Activated naive CD4-positive, alpha-beta T cell (primary cell): ENCODE measurements around the gene PNPLA5.

Source experiments
- DNase-seq, 4 experiments: peaks; one replicate each; lab custom pipeline; 2025; lab: John Stamatoyannopoulos, UW

Gene PNPLA5

DNA sequence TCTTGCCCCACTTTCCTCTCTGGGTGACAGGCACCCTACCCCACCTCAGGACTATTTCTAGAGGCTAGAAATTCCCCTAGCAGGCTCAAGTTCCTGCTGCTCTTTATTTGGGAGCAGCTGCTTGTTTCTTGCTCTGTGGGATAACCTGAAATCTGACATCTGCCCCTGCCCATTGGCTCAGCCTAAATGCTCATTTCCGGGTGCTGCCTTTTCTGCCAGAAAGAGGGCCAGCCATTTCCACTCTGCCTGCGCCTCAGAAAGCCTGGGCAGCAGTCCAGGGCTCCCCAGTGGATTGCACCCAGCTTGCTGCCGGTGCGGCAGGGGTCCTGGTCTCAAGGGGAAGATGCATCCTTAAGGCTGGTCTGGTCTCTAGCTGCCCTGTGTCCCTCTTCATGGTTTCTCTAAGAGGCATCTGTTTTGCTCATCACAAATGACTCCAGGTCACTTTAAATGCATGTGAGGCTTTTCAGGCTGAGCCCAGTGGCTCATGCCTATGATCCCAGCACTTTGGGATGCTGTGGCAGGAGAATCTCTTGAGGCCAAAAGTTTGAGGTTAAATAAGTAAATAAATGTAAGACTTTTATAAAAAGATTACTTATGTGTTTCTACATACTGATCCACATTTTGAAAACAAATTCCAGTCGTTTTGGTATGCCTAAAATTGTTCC is 10.3 kb upstream of the PNPLA5 start:
- no peak for DNase-seq

DNA sequence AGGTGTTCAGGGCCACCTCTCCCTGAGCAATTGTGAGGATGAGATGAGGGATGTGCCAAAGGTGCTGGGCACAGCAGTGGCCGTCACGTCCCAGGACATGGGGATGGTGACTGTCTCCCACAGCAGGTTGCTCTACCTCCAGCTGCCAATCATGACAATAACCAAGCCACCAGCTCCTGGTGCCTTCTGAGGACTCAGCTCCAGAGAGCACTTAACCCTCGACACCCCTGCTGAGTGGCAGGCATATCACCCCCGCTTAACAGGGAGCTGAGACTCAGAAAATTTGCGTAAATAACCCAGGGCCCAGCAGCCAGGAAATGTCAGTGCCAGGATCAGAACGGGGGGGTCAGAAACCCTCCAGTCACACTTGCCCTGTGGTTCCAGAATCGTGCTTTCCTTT is 8.4 kb upstream of the PNPLA5 start:
- no peak for DNase-seq

DNA sequence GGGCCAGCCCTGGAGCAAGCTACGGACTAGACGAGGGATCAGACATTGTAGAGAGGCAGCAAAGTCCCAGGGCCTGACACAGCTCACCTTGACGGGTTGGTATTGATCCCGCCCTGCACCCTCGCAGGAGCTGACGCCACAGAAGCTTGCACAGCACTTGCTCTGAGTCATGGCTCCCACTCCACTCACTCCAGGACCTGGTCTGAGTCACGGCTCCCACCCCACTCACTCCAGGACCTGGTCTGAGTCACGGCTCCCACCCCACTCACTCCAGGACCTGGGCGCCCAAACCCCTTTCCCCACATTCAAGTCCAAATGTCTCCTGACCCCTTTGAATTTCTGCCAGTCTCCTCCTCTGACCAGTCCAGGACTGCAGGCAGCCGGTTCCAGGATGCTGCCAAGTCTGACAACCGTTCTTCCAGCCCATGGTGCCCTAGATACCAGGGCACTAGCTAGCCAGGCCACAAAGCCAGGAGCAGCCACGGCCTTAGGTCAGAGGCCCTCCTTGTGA is 6.0 kb upstream of the PNPLA5 start:
- DNase-seq = no peak

DNA sequence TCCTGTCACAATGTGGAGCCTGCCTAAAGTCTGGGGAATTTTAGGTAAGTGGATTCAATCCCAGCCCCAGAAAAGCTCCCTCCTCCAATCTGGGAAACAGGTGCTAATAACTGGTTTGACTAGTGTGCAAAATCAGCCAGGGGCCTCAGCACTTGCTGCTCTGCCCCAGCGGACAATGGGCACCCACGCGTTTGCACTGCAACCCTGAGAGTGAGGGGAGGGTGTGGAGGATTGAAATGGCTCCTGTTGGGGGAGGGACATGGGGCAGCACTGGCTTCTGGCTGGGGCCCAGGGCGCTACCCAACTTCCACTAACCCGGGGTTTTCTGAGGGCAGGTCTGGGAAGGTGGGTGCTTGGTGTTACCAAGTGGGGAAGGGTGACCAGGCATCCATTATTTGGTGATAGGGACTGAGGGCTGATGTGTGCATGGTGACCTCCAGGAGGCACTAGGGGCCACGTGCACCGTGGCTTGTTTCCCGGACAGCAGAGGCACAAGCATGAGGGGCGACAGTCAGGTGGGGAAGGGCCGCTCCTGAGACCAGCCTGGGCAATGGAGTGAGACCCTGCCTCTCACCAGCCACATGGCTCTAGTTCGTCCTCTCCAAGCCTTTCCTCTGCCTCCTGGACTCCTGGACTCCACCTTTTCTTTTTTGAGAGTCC is 4.3 kb upstream of the PNPLA5 start:
- DNase-seq = no peak

DNA sequence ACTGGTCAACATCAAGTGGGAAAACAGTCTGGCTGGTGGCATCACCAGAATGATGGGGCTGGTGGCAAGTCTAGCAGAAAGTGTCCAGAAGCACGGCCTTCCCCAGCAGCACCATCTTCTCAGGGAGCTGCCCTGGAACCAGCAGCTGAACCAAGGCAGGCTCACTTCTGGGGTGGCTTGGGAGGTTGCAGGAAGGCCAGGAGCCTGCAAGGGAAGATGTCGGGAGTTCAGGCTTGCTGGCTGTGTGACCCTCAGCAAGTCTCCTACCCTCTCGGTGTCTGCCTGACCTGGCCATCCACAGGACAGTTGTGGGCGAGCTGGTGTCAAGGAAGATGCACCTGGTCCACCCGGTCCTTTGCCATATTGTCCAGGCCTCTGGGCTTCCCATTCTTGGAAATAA is 2.3 kb upstream of the PNPLA5 start:
- no peak for DNase-seq

DNA sequence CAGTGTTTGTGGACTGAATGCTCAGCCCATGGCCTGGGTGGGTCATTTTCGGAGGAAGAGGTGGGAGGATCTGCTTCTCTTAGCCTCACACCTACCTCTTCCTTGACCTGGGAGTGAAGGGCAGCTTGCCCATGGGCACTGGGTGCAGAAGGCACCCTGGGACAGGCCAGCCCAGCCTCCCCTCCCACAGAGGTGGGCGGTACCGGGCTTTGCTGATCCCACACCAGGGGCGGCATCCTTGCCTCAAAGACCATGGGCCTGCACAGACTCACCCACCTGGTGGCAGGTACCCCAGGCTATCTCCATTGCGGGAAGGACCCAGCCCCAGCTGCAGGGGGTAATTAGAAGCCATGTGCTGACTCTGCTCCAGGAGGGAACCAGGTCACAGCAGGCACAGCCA is 1.5 kb upstream of the PNPLA5 start:
- no peak for DNase-seq

DNA sequence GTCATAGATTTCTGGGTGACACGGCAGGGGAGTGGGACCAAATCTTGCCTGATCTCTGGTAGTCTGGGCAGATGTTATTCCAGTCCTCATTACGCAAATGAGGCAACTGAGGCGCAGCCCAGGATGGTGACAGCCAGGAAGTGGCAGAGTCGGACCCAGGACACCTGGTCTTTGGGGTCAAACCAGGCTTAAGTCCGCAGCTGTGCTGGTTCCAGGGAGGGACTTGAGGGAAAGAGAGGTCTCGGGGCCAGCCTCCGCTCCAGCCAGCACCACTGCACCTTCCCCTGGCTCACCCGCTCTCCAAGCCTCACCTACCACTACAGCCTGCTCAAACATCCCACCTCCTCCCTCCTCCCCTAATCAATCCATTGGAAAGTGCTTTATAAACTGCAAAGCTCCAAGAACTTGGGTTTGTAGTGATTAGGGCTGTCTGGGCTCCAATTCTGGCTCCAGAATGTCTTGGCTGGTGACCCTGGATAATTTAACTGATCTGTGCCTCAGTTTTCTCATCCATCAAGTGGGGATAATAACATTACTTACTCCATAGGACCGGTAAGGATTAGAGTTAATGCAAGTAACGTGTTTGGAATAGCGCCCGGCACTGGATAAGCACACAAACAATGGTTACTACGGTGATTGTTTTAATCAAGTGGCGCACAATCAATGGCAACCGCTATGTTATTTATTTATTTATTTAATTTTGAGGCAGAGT is 526 bp upstream of the PNPLA5 start:
- DNase-seq = no peak

DNA sequence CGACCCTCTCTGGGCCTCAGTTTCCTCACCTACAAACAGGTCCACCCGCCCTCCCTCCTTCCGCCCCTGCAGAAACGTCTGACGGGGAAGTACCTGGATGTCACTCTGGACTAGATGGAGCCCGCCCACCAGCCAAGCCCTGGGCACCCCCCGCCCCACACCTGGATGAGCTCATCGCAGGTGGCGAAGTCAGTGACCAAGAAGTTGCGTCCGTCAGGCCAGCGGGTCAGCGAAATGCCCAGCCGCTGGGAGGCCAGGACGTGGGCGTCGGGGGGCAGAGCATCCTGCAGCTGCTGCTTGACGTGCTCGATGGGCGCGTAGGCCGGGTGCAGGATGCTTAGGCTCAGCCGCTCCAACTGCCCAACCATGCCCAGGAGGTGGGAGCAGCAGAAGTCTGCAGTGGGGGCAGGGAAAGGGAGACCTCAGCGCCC is 897 bp downstream of the PNPLA5 start:
- DNase-seq = no peak

DNA sequence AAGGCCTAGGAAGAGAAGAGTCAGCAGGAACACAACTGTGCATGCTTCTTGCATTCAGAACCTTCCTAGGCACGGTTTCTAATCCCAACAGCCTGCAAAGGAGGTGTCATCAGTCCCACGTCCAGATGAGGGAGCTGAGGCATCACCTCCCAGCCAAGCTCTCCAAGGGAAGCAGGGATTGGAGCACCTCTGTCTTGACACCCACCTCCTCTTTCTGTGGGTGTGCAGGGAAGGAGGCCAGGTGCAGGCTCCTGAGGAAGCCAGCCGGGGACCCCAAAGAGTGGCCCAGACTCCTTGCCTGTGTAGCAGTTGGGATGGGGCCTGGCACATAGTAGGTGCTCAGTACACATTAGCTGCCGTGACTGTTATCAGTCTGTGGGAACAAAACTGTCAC is 2.0 kb downstream of the PNPLA5 start:
- no peak for DNase-seq

DNA sequence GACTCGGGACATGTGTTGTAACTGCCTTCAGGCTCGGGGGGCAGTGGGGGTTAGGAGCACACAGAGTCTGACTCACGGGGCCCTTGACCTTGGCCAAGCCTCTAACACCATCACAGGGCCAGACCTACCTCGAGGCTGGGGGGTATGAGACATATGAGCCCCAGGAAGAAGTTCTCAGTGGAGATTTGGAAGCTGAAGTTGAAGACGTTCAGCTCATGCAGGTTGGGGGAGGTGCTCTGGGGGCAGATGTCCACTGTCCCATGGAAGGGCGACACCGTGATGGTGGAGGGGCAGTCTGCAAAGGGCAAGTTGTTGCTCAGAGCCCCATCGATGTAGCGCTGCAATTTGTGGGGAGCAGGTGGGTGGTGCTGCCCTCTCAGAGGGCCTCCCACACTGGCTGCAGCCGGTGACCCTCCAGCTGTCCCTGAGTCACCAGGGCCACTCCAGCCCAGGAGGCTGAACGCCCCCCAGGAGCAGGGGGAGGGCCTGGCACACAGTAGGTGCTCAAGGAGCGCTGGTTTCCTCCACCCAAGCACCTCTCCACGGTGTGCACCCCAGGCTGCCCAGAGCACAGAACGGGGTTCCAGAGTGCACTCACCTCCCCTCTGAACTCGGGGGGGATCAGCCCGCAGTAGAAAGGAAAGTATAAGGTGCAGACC is 2.5 kb downstream of the PNPLA5 start:
- no peak for DNase-seq

DNA sequence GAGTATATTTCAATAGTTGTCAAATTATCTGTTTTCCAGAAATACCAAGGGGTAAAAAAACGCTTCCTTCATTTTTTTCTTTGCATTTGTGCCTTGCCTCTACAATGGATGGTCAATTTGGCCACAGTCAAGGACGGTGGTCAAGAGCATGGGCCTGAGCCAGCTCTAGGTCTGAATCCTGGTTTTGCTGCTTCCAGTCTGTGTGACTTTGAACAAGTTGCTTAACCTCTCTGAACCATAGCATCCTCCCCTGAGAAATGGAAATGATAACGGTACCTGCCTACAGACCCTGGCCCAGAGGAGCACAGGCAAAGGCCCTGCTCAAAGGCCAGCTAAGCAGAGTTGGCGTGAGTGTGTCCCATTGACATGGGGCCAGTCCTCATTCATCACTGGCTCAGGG is 3.1 kb downstream of the PNPLA5 start:
- no peak for DNase-seq

DNA sequence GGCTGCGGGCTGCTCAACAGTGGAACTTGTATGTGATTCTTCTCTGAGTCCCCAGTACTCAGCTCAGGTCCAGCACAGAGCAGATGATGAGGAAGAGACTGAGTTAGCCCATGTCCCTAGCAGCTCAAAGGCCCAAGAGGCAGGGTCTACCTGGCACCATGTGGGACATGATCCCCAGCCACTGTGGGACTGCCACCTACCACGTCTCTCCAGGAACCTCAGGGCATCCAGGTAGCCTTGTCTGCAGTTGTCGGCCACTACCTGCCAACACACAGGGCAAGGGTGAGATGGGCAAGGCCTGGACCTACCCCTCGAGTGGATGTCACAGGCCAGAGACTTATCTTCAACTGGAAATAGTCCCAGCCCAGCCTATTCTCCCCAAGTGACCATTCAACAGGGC is 4.4 kb downstream of the PNPLA5 start:
- no peak for DNase-seq

DNA sequence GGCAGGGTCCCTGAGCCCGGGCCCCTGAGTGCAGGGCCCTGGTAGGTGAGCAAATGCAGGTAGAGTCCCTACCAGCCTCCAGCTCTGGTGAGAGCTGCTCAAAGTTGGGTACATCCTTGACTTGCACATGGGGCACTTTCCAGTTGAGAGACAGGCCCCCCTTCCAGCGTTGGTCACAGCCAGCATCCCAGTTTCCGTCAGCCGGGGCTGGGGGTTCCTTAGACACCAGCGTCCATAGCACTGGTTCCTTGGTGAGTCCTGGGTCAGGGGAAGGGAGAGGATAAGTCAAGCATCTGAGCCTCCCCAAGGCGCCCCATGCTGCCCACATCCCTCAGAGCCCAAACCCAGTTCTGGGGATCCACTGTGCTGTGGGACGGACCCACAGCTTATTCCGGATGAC is 5.6 kb downstream of the PNPLA5 start:
- no peak for DNase-seq

DNA sequence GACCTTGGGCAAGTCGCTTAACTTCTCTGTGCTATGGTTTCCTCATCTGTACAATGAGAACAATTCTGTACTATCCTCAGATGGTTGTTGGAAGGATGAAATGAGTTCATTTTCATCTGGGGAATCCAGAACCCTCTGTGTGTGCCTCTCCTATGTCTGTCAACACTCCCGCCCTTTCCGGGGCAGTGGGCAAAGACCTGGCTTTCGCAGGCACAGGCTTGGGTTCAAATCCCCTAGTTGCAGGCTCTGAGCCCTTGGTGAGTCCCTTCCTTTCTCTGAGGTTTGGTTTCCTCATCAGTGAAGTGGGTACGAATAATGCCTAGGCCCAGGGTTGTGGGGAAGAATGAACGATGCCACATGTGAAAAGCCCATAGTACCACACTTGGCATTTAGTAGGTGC is 6.0 kb downstream of the PNPLA5 start:
- no peak for DNase-seq

DNA sequence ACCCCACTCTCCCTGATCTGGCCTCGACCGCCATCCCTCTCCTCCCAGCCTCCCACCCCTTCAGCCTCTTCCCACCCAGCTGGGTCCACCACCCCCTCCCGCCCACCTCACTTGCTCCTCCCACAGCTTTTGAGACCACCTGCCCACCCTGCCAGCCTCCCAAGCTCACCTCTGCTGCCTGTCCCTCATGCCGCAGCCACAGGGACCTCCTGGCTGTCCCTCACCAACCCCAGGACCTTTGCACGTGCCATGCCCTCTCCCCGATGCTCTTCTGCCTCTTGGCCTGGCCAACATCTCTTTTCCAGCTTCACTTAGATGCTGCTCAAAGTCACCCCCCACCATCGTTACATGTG is 6.5 kb downstream of the PNPLA5 start:
- DNase-seq = no peak

DNA sequence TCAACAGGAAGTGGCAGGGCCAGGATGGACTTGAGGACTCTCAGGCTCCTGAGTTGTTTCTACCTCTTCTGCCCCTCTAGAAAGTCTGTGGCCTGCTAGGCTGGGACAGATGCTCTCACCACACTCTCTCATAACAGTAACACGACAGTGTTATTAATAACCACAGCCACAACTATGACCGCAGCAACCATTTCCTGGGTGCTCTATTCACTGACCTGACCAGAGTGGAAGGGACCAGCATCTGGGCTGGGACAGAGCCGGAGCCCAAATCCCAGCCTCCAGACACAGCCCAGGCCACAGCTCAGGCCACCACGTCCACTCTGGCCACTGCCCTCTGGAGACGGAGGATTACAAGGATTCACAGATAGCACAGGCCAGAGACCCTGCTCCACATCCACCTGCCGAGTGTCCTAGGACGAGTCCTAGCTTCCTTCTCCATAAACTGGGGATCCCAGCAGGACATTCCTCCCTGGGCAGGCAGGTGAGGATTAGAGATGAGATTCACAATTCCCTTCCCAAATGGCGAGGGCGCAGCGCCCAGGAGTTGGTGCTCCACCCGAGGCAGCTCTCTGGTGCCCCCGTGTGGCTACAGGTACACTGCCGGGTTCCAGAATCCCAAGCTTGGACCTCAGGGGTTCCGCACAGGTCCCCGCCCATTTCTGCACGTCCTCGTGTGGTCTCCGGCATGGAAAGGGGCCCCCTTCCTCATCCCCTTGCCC is 7.1 kb downstream of the PNPLA5 start:
- DNase-seq = peak in 3 of 4 experiments; percentile 4 to 18 (median 17)

DNA sequence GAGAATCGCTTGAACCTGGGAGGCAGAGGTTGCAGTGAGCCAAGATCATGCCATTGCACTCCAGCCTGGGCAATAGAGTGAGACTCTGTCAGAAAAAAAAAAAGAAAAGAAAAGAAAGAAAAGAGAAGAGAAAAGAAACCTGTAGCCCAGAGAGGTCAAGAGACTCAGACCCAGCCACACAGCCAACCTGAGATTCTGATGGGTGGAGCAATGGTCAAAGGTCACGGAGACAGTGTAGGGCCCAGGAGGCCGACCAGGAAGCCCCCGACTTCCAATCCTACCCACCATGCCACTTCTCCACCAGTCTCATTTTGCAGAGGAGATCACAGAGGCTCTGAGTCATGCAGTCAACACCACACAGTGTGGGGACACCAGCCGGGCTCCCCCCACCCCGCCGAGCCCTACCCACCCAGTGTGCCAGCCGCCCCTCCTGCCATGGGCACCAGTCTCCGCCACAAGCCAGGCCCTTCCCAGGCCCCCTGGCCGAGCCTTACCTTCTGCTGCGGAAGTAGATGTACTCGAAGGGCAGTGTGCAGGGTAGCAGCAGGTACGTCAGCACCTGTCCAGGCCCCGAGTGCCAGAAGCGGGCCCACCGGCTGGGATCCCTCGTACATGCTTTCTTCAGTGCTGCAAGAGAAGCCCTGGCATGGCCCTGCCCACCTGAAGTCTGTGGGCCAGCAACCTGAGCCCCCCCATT is 7.9 kb downstream of the PNPLA5 start:
- no peak for DNase-seq

DNA sequence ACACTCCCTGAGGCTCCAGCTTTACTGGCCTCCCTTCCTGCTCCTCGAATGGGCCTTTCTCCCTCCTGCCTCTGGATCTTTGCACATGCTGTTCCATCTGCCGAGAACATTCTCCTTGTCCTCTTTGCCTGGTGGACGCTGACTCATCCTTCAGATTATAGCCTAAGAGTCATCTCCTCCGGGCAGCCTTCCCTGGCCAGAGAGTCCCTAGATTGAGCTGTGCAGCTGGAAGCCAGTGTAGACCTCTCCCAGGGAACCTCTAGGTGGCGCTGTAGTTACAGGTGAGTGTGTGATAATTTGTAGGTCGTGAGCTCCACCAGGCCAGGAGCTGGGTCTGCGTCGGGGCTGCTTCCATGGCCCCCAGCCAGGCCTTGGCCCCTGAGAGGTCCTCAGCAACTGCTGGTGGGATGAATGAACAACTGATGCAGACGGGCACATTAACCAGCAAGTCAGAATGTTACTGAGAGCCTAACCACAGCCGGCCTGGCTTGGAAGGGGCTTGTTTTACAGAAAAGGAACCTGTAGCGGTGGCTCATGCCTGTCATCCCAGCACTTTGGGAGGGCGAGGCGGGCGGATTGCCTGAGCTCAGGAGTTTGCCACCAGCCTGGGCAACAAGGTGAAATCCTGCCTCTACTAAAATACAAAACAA is 8.7 kb downstream of the PNPLA5 start:
- DNase-seq = peak in 1 of 4 experiments; percentile 4

DNA sequence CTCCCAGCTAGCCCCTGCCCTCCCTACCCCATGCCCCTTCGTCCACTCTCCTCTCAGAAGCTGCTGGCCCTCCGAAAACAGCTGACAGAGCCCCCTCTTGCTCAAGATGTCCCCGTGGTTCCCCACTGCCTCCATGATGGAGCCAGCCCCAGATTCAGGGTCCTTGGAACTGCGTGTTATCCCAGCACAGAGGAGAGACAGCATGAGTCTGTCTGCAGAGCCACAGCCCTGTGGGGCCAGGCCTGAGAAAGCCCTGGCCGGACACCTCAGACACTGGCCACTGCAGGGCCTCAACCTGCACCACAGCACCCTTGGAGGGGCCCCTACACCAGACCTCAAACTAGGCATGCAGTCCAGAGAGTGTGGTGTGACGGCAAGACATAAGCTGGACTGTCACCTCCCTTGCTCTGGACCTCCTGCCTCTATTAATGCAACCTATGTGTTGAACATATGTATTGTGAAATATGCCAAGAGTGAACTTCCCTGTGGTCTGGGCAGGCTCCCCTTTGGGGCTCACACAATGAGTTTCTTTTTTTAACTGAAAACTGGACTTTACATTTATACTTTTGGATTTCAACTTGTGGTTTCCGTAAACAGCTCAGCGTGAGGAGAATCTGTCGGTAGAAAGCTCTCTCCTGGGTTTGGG is 9.6 kb downstream of the PNPLA5 start:
- no peak for DNase-seq
